ENCODE data around the gene PIK3C3. TPM values are rescaled to one million over a fixed set of nuclear protein-coding genes. Genes with fewer than 3 reads are reported as not detected.

PIK3C3 gene
- total RNA-seq, 1 experiment from 2014 or later: 50.8 TPM

DNA sequence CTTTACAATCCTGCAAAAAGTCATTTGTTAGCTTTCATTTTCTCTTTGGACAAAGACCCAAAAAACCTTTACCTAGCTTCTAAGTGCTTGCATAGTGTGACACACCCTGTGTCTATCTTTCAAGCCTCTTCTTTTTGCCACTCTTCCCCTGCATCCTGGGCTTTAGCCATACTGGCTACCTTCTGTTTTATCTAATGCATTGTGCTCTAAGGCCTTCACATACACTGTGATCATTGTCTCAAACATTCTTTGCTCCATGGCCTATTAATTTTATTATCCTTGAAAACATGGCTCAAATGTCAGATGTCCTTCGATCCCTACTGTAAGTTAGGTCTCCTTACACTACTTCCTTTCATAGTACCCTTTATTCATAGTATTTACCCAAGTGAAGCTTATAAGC is 84.4 kb downstream of the PIK3C3 start:
- no peaks in the 10 kb centered on the region for H3K9me3 ChIP-seq (ENCODE audit: low read depth, low read length, poor library complexity, severe bottlenecking)
- CTCF ChIA-PET: no interaction called here
- no peak for DNase-seq (ENCODE audit: low spot score)
- no peaks in the 10 kb centered on the region for H3K36me3 ChIP-seq (ENCODE audit: insufficient read depth, low read length, poor library complexity, severe bottlenecking)
- H3K4me3 ChIP-seq (ENCODE audit: low read depth, low read length, poor library complexity, severe bottlenecking): no peak overlapping the region
- H3K27ac ChIP-seq (ENCODE audit: low read depth, low read length, poor library complexity, severe bottlenecking): no peak overlapping the region
- H3K4me1 ChIP-seq (ENCODE audit: insufficient read depth, low read length, poor library complexity, severe bottlenecking): peaks cover 19% of the 10 kb centered on the region
- BruUV-seq (replicated peaks): no TSS peak
- intact Hi-C loops (cut with micrococcal nuclease; ENCODE audit: unreplicated experiment): no loop called here
- H3K27me3 ChIP-seq (replicated peaks; ENCODE audit: insufficient read depth, low read depth, low read length, poor library complexity): no peaks in the 10 kb centered on the region
- no peak for TF ChIP-seq EZH2 (IDR thresholded peaks at IDR 0.05; ENCODE audit: borderline replicate concordance, low read depth, low read length, poor library complexity, severe bottlenecking)
- TF ChIP-seq, protein P1, sequence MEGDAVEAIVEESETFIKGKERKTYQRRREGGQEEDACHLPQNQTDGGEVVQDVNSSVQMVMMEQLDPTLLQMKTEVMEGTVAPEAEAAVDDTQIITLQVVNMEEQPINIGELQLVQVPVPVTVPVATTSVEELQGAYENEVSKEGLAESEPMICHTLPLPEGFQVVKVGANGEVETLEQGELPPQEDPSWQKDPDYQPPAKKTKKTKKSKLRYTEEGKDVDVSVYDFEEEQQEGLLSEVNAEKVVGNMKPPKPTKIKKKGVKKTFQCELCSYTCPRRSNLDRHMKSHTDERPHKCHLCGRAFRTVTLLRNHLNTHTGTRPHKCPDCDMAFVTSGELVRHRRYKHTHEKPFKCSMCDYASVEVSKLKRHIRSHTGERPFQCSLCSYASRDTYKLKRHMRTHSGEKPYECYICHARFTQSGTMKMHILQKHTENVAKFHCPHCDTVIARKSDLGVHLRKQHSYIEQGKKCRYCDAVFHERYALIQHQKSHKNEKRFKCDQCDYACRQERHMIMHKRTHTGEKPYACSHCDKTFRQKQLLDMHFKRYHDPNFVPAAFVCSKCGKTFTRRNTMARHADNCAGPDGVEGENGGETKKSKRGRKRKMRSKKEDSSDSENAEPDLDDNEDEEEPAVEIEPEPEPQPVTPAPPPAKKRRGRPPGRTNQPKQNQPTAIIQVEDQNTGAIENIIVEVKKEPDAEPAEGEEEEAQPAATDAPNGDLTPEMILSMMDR (conservative IDR thresholded peaks at IDR 0.05; ENCODE audit: low read depth, low read length): no peak
- POLR2A ChIA-PET (ENCODE audit: low non-redundant PET): no interaction called here

DNA sequence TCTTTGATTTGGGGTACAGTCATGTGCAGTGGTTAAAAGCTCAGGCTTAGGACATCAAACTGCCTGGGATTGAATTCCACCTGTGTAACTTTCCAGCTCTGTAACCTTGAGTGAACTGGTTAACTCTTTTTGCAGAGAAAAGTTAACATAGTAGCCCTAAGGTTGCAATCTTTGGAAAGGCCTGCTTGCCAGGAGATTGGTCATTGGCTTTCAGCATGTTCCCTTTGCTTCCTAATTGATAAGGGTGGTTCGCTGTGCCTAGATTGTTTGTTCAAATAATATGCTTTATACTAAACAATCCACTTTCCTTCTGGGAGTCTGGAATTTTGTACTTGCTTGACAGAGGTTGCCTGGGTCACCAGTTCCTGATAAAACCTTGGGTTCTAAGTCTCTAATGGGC is 86.8 kb downstream of the PIK3C3 start:
- no peak overlapping the region for H3K4me3 ChIP-seq (ENCODE audit: low read depth, low read length, poor library complexity, severe bottlenecking)
- no TSS peak for BruUV-seq (replicated peaks)
- CTCF ChIA-PET: no interaction called here
- no peak overlapping the region for H3K27ac ChIP-seq (ENCODE audit: low read depth, low read length, poor library complexity, severe bottlenecking)
- intact Hi-C loops (cut with micrococcal nuclease; ENCODE audit: unreplicated experiment): no loop called here
- peaks cover 19% of the 10 kb centered on the region for H3K4me1 ChIP-seq (ENCODE audit: insufficient read depth, low read length, poor library complexity, severe bottlenecking)
- POLR2A ChIA-PET (ENCODE audit: low non-redundant PET): no interaction called here
- H3K27me3 ChIP-seq (replicated peaks; ENCODE audit: insufficient read depth, low read depth, low read length, poor library complexity): no peaks in the 10 kb centered on the region
- no peak for DNase-seq (ENCODE audit: low spot score)
- no peaks in the 10 kb centered on the region for H3K9me3 ChIP-seq (ENCODE audit: low read depth, low read length, poor library complexity, severe bottlenecking)
- TF ChIP-seq EZH2 (IDR thresholded peaks at IDR 0.05; ENCODE audit: borderline replicate concordance, low read depth, low read length, poor library complexity, severe bottlenecking): no peak
- TF ChIP-seq, protein P1 (conservative IDR thresholded peaks at IDR 0.05; ENCODE audit: low read depth, low read length): no peak
- H3K36me3 ChIP-seq (ENCODE audit: insufficient read depth, low read length, poor library complexity, severe bottlenecking): no peaks in the 10 kb centered on the region

DNA sequence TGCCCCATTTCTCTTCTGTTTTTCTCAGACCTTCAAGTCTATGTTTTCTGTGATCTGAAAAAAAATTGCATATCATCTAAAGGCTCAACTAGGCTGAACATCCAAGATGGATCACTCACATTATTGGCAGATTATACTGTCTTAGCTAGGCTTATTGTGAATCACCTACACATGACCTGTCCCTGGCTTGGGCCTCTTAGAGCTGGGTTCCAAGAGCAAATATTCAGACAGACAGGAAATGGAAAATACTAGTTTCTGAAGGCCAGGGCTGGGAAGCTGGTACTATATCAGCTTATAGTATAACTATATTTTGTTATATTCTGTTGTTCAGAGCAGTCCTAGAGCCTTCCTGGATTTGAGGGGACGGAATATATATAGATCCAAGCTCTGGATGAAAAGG is 90.3 kb downstream of the PIK3C3 start:
- CTCF ChIA-PET: no interaction called here
- Histone ChIP-seq H3K4me3 (ENCODE audit: low read depth, low read length, poor library complexity, severe bottlenecking) (no peak overlapping the region), H3K36me3 (ENCODE audit: insufficient read depth, low read length, poor library complexity, severe bottlenecking) (no peaks in the 10 kb centered on the region), H3K4me1 (ENCODE audit: insufficient read depth, low read length, poor library complexity, severe bottlenecking) (no peaks in the 10 kb centered on the region), H3K27ac (ENCODE audit: low read depth, low read length, poor library complexity, severe bottlenecking) (no peak overlapping the region), H3K27me3 (replicated peaks; ENCODE audit: insufficient read depth, low read depth, low read length, poor library complexity) (no peaks in the 10 kb centered on the region), H3K9me3 (ENCODE audit: low read depth, low read length, poor library complexity, severe bottlenecking) (no peaks in the 10 kb centered on the region)
- POLR2A ChIA-PET (ENCODE audit: low non-redundant PET): no interaction called here
- intact Hi-C loops (cut with micrococcal nuclease; ENCODE audit: unreplicated experiment): no loop called here
- TF ChIP-seq, protein P1 (conservative IDR thresholded peaks at IDR 0.05; ENCODE audit: low read depth, low read length): no peak
- TF ChIP-seq EZH2 (IDR thresholded peaks at IDR 0.05; ENCODE audit: borderline replicate concordance, low read depth, low read length, poor library complexity, severe bottlenecking): no peak
- no peak for DNase-seq (ENCODE audit: low spot score)
- no TSS peak for BruUV-seq (replicated peaks)

All from A673 (cell line).